BJ (cell line): ENCODE data around the gene PCK2. TPM values are rescaled to one million over a fixed set of nuclear protein-coding genes. Genes with fewer than 3 reads are reported as not detected.

Experiments used
- CTCF ChIA-PET: fragments of 350-600 bp; formaldehyde crosslinking; extraction: SDS; loops from one replicate; lab custom pipeline; 2021; ENCODE audit warnings: antibody characterized with exemption, inconsistent platforms; lab: Yijun Ruan, JAX
- POLR2A ChIA-PET: fragments of 300-600 bp; sonication (Branson Sonifier 250); formaldehyde crosslinking; extraction: SDS; loops from one replicate; lab custom pipeline; 2021; ENCODE audit warnings: antibody characterized with exemption; lab: Charles Lee
- DNase-seq: peaks from one replicate; pipeline ENCODE4 v3.0.0-alpha.2; 2011; ENCODE audit warnings: low read depth
- H3K27me3 ChIP-seq: 2 replicates; pipeline ENCODE4 v1.6.0; 2011; ENCODE audit warnings: low read length; ENCODE audit not compliant: control insufficient read depth, insufficient read depth
- H3K36me3 ChIP-seq: 2 replicates; pipeline ENCODE4 v1.5.1; 2011; ENCODE audit warnings: low read length; ENCODE audit not compliant: control insufficient read depth, insufficient read depth
- H3K4me3 ChIP-seq: 2 replicates; pipeline ENCODE4 v1.5.1; 2011; ENCODE audit warnings: low read depth, mild to moderate bottlenecking, control low read depth, low read length
- CTCF ChIP-seq: IDR thresholded peaks from 2 replicates; pipeline ENCODE4 v1.5.1; 2011; ENCODE audit warnings: low read depth, mild to moderate bottlenecking, control low read depth, inconsistent platforms, low read length, moderate library complexity; ENCODE audit not compliant: insufficient read depth
- polyA plus RNA-seq: library from polyadenylated mRNA; depleted of rRNA; stranded (reverse); fragments of >200 nt; gene quantifications from 2 replicates; pipeline ENCODE4 v1.2.3, GENCODE V29; 2011

PCK2 gene
- polyA plus RNA-seq, 1 experiment = 227 TPM

GRCh38 chr14:24064856-24065255 lies 29.3 kb upstream of the PCK2 start:
- TF ChIP-seq CTCF = no peak
- H3K4me3 ChIP-seq = no peak overlapping the region
- no peak for DNase-seq
- POLR2A ChIA-PET = no interaction called here
- H3K36me3 ChIP-seq = no peaks in the 10 kb centered on the region
- H3K27me3 ChIP-seq = peaks cover 11% of the 10 kb centered on the region
- CTCF ChIA-PET = interaction anchor here (0.9 kb wide), 1 partner anchor 25 kb away, joined by 5 read pairs; no protein-coding TSS in a partner anchor

DNA sequence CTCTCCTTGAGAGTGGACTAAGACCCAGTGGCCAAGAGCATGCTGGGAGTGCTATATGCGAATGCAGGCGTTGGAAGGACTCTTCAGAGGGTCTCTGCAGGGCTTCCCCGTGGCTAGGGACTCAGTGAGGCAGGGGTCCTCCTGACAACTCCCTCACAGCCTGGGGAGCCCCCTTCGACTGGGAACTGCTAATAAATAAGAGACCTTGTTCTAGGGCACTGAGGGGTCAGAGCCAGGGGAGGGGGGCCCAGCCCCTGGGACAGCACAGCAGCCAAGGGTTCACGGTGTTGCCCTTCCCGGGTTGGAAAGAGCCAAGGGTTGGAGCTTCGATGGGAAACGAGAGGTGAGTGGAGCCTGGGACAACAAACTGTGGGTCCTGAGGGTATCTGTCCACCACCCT lies 28.7 kb upstream of the PCK2 start:
- CTCF ChIA-PET = no interaction called here
- DNase-seq = no peak
- no peaks in the 10 kb centered on the region for H3K36me3 ChIP-seq
- H3K4me3 ChIP-seq = no peak overlapping the region
- POLR2A ChIA-PET = no interaction called here
- H3K27me3 ChIP-seq = peaks cover 15% of the 10 kb centered on the region
- TF ChIP-seq CTCF = no peak

- CTCF ChIA-PET = interaction anchor here (0.8 to 5.5 kb wide), 7 partner anchors 8 to 94 kb away, joined by 3 to 33 read pairs (median 5); partner anchors contain the start of gene IRF9
- DNase-seq = no peak
- TF ChIP-seq CTCF = no peak
- POLR2A ChIA-PET = no interaction called here
- Histone ChIP-seq H3K27me3 (peaks cover 12% of the 10 kb centered on the region), H3K36me3 (no peaks in the 10 kb centered on the region), H3K4me3 (no peak overlapping the region)
Observed at GRCh38 chr14:24066496-24067132, 27.5 kb upstream of the PCK2 start.

GRCh38 chr14:24067133-24068082 lies 26.7 kb upstream of the PCK2 start:
- ChIA-PET POLR2A (no interaction called here), CTCF (interaction anchor here (0.8 to 5.5 kb wide), 8 partner anchors 9 to 94 kb away, joined by 3 to 33 read pairs (median 6); partner anchors contain the start of gene IRF9)
- Histone ChIP-seq H3K4me3 (no peak overlapping the region), H3K27me3 (peaks cover 18% of the 10 kb centered on the region), H3K36me3 (no peaks in the 10 kb centered on the region)
- TF ChIP-seq CTCF = no peak
- DNase-seq = no peak
